PFSK-1 (cell line): ENCODE measurements around the gene NAT9.

ENCODE experiments used
- FOXP2 ChIP-seq: optimal IDR thresholded peaks from 2 replicates; pipeline ENCODE3; 2011; ENCODE audit warnings: borderline replicate concordance, control low read depth, inconsistent platforms; ENCODE audit not compliant: insufficient read depth; ENCODE audit errors: extremely low read length, extremely low read depth
- POLR2AphosphoS5 ChIP-seq: IDR thresholded peaks from 2 replicates; pipeline ENCODE4 v1.6.1; 2012; ENCODE audit warnings: low read depth, mild to moderate bottlenecking, control low read depth, low read length, moderate library complexity
- REST ChIP-seq, 2 experiments: IDR thresholded peaks; 2 replicates each; pipeline versions ENCODE4 v1.6.1 to v1.8.0; 2011 to 2012; ENCODE audit warnings: low read depth in 2 of 2, low read length in 2 of 2, control low read depth in 1 of 2, inconsistent platforms in 1 of 2, mild to moderate bottlenecking in 1 of 2, moderate library complexity in 1 of 2; ENCODE audit not compliant: insufficient read depth in 1 of 2
- TAF1 ChIP-seq: IDR thresholded peaks from 2 replicates; pipeline ENCODE4 v1.6.1; 2012; ENCODE audit warnings: low read length, control low read depth, borderline replicate concordance; ENCODE audit not compliant: insufficient read depth

GRCh38 chr17:74807925-74808324 lies 31.8 kb upstream of the NAT9 start:
- TF ChIP-seq REST (IDR thresholded peaks at IDR 0.05; ENCODE audit: insufficient read depth in 1 of 2, low read depth in 2 of 2, low read length in 2 of 2) (no peak), POLR2AphosphoS5 (no peak), TAF1 (no peak), FOXP2 (no peak)
